Urinary bladder (tissue), 4 donors: ENCODE measurements around the gene TMEM208. TPM values are rescaled to one million over a fixed set of nuclear protein-coding genes. Genes with fewer than 3 reads are reported as not detected.

Experiments used
- DNase-seq: peaks from one replicate; pipeline ENCODE4 v3.0.0-alpha.2; 2015; ENCODE audit errors: extremely low spot score
- H3K27ac ChIP-seq: one replicate; pipeline ENCODE4 v1.5.1; 2013; ENCODE audit warnings: low read depth, mild to moderate bottlenecking, moderate library complexity
- H3K36me3 ChIP-seq: one replicate; pipeline ENCODE4 v1.6.1; 2013; ENCODE audit warnings: mild to moderate bottlenecking, moderate library complexity; ENCODE audit not compliant: insufficient read depth
- H3K4me1 ChIP-seq: one replicate; pipeline ENCODE4 v1.6.1; 2013; ENCODE audit warnings: mild to moderate bottlenecking, moderate library complexity; ENCODE audit not compliant: insufficient read depth
- H3K4me3 ChIP-seq: one replicate; pipeline ENCODE4 v1.5.1; 2013; ENCODE audit warnings: low read depth, low read length
- WGBS: extraction: QIAGEN DNeasy Blood & Tissue Kit; methylation state at CpG from one replicate; pipeline ENCODE4 v1.1.7; 2013; 5-methylcytosine and 5-hydroxymethylcytosine counted together
- polyA plus RNA-seq: library from polyadenylated mRNA; stranded (reverse); fragments of 200-250 nt; gene quantifications from one replicate; pipeline ENCODE4 v1.2.3, GENCODE V29; 2013
- total RNA-seq: library from RNA; depleted of rRNA; stranded (reverse); fragments of >200 nt; gene quantifications from one replicate; pipeline ENCODE4 v1.2.3, GENCODE V29; 2014
- donor health status: healthy with polysubstance abuse.
- donor health status: healthy.

Gene TMEM208
- total and polyA plus RNA-seq, 2 donors = 12.6 to 54.4 TPM

DNA sequence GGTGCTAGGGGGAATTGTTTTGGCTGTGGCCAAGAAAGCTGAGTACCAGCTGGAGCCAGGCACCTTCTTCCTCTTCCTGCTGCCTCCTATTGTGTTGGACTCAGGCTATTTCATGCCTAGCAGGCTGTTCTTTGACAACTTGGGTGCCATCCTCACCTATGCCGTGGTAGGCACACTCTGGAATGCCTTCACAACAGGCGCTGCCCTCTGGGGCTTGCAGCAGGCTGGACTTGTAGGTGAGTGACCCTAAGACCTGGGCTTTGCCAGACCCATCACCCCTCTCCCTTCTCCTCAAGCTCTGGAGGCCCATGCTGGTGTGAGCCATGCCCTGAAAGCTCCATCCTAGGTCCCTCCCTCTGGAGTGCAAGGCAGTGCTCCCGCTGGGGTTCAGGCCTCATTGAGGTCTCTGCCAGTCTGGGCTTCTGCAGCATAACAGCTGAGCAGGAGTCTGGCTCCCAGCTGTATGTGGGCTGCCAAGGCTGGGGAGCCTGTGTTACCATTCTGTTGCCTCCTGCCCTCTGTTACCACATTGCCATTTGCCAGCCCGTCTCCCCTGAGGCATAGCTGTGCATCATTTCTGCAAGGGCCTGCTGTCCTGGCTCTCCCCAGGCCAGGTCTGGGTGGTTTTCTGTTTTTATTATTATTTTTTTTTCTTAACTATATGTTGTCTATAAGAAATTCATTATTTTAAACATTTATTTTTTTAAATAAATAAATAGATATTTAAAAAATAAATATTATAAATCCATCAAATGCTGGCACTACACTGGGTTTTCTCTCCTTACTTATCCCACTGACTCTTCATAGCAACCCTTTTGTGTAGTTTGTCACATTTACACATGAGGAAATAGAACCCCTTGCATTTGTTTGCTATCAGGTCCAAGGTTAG is 25.9 kb downstream of the TMEM208 start:
- WGBS = 93% methylated on average over 4 of the region's 4 CpGs
- no peak for DNase-seq
- H3K36me3 ChIP-seq = no peaks in the 10 kb centered on the region
- no peak overlapping the region for H3K4me3 ChIP-seq
- no peaks in the 10 kb centered on the region for H3K4me1 ChIP-seq
- no peak overlapping the region for H3K27ac ChIP-seq

DNA sequence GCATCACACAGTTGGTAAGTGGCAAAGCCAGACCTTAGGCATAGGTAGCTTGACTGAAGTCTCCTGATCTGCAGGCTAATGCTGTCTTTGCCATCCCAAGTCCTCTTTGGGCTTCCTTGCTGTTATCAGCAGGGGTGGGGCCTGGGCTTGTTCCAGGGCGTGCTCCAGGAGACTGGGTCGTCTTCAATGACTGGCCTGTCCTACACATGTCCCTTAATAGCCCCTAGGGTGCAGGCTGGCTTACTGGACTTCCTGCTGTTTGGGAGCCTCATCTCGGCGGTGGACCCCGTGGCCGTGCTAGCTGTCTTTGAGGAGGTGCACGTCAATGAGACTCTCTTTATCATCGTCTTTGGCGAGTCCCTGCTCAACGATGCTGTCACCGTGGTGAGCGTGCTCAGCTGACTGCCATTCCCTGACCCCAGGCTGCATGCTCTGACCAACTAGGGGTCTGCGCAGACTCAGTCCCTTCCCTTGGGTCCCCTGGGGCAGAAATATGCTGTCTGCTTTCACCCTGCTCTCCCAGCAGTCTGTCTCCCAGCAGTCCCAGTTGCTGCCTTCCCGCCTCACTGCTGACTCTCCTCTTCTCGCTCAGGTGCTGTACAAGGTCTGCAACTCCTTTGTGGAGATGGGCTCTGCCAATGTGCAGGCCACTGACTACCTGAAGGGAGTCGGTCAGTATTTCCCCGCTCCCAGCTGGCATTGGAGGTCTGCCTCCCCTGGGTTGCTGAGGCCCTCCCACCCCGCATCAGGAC is 28.0 kb downstream of the TMEM208 start:
- Histone ChIP-seq H3K36me3 (no peaks in the 10 kb centered on the region), H3K27ac (no peak overlapping the region), H3K4me1 (no peaks in the 10 kb centered on the region), H3K4me3 (no peak overlapping the region)
- no peak for DNase-seq
- WGBS = 86% methylated on average over 18 of the region's 18 CpGs

DNA sequence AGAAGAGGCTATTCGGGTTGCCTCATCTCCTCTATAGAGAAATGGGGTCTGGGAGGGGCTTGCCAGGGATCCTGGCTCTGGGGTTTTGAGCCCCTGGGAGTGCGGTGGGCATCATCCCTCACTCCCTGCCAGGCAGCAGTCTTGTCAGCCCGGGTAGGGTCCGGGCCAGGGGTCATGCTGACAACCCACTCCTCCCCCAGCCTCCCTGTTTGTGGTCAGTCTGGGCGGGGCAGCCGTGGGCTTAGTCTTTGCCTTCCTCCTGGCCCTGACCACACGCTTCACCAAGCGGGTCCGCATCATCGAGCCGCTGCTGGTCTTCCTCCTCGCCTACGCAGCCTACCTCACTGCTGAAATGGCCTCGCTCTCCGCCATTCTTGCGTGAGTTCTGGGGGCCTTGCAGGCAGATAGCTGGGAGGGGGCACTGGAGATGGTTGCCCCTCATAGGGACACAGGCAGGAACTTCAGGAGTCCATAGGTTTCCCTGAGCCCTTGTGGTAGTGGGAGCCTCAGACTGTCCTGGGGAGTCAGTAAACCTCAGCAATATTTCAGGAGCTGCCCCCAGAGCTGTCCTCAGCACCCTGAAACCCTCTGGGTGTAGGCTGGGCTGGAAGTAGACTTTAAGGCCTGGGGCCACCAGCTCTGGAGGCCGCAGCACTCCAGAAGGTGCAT is 28.8 kb downstream of the TMEM208 start:
- DNase-seq = no peak
- 92% methylated on average over 17 of the region's 17 CpGs for WGBS
- Histone ChIP-seq H3K4me3 (no peak overlapping the region), H3K27ac (no peak overlapping the region), H3K36me3 (no peaks in the 10 kb centered on the region), H3K4me1 (no peaks in the 10 kb centered on the region)

DNA sequence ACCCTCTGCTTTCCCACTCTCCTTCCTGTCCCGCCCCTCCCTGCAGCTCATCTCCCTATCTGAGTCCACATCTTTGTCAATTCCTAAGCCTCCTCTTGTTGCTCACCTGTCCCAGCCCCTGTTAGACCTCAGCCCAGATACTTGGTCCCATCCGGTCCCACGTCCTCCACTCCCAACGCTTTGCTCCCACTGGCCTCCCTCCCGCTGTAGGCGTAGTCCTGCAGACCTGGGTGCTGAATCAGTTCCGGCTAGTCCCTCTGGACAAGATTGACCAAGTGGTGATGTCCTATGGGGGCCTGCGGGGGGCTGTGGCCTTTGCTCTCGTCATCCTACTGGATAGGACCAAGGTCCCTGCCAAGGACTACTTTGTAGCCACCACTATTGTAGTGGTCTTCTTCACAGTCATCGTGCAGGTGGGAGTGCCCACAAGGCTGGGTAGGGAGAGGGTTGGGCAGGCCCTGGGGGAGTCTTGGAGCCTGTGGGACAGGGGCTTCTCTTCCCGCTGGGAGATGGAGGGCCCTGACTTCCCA is 29.8 kb downstream of the TMEM208 start:
- H3K4me1 ChIP-seq = no peaks in the 10 kb centered on the region
- no peak for DNase-seq
- H3K27ac ChIP-seq = no peak overlapping the region
- H3K36me3 ChIP-seq = no peaks in the 10 kb centered on the region
- 93% methylated on average over 11 of the region's 11 CpGs for WGBS
- no peak overlapping the region for H3K4me3 ChIP-seq

DNA sequence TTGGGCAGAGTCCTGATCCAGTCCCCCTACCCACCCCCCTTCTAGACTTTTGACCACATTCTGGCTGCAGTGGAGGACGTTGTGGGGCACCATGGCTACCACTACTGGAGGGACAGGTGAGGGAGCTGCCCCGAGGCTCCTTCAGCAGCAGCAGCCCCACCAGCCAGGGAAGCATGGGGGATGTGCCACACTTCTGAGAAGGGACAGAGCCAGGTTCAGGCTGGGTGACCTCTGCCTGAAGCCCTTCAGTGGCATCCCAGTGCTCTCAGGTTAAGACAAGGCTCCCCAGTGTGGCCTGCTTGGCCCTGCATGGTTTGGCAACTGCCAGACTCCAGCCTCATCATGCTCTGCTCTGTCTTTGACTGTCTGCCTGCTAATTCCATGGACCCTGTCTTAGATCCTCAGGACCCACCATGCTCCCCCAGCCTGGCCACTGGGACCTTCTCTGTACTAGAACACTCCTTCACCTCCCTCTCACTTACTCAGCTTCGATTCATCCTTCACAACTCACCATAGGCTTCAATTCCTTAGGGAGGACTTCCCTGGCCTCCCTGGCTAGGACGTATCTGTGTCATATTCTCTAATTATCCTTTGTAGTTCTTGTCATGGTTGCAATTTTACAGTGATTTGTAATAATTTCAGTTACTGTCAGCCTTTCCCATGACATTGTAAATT is 30.7 kb downstream of the TMEM208 start:
- DNase-seq = no peak
- Histone ChIP-seq H3K4me1 (no peaks in the 10 kb centered on the region), H3K4me3 (no peak overlapping the region), H3K36me3 (no peaks in the 10 kb centered on the region), H3K27ac (no peak overlapping the region)
- WGBS = 84% methylated on average over 4 of the region's 4 CpGs

DNA sequence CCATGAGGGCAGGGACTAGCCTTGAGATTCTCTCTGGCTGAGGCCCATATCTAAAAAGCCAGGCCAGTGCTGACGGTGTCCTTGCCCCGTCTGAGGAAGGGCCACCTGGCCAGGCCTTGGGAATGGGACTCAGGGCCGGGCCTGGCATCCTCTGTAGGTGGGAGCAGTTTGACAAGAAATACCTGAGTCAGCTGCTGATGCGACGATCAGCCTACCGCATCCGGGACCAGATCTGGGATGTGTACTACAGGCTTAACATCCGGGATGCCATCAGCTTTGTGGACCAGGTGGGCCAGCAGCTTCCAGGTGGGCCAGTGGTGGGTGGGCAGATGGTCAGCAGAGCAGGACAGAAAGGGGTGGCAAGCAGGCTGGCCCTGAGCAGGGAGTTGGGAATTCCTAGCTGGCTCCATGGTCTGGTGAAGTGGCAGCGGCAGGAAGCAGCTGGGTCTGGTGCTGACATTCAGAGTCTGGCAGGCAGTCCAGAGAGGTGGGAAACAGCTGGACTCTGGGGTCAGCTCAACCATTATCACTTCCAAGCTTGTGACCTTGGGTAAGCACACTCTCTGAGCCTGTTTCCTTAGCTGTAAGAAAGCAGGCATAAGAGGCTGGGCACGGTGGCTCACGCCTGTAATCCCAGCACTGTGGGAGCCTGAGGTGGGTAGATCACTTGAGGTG is 31.4 kb downstream of the TMEM208 start:
- Histone ChIP-seq H3K27ac (no peak overlapping the region), H3K4me3 (no peak overlapping the region), H3K4me1 (no peaks in the 10 kb centered on the region), H3K36me3 (no peaks in the 10 kb centered on the region)
- WGBS = 87% methylated on average over 11 of the region's 11 CpGs
- no peak for DNase-seq

DNA sequence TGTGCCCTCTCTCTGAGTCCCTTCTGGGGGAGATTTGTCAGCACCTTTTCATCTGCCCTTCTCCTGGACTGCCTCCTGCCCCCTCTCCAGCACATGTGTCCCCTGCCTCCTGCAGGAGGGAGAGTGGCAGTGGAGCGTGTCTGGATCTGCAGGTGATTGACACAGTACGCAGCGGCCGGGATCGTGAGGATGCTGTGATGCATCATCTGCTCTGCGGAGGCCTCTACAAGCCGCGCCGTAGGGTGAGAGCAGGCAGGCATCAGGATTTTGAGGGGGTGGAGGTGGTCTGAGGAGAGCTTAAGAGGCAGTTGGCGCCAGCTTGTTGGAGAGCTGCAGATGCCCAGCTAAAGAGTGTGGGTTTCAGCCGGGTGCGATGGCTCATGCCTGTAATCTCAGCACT is 32.8 kb downstream of the TMEM208 start:
- no peak for DNase-seq
- 89% methylated on average over 12 of the region's 12 CpGs for WGBS
- Histone ChIP-seq H3K4me1 (no peaks in the 10 kb centered on the region), H3K36me3 (no peaks in the 10 kb centered on the region), H3K4me3 (no peak overlapping the region), H3K27ac (no peak overlapping the region)

DNA sequence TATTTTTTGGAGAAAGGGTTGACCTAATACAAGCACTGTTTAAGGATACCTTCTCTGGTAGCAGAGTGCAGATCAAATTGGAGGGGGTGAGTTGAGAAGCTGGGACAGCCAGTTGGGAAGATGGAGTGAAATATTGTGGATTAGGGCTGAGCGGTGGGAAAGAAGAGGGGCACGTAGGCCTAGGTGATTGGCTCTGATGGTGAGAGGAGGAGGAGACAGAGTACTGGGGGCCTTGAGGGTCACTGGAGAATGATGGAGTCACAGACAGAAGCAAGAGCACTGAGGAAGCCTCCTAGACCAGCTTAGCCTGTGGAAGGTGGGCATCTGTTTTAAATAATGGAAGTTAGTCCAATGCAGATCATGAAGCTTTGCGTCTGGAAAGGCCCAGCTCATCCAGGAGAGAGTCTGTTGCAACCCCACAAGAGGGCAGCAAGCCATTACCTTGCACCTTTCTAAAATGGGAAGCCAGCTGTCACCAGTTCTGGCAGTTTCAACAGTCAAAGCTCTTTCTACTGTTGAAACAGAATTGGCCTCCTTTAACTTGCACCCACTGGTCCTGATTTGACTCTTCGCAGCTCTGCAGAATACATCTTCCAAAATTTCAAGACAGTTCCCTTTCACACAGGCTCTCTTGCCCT is 33.6 kb downstream of the TMEM208 start:
- Histone ChIP-seq H3K4me1 (no peaks in the 10 kb centered on the region), H3K36me3 (no peaks in the 10 kb centered on the region), H3K4me3 (no peak overlapping the region), H3K27ac (no peak overlapping the region)
- WGBS = 65% methylated on average over 4 of the region's 4 CpGs
- no peak for DNase-seq

DNA sequence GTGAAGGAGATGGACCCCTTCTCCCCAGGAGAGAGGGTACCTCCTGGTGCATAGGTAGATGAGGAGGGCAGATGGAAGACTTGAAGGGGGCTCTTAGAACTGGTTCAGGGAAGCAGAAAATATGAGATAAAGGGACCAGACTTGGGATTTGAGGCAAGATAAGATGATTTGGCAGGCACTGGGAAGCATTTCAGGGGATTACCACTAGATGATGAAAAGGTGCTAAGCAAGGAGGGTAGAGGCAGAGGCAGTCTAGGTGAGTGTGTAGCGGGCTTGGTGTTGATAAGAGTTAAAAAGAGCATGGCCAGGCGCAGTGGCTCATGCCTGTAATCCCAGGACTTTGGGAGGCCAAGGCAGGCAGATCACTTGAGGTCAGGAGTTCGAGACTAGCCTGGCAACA is 36.3 kb downstream of the TMEM208 start:
- no peak for DNase-seq
- Histone ChIP-seq H3K4me1 (no peaks in the 10 kb centered on the region), H3K27ac (no peak overlapping the region), H3K4me3 (no peak overlapping the region), H3K36me3 (no peaks in the 10 kb centered on the region)
- 74% methylated on average over 3 of the region's 3 CpGs for WGBS

DNA sequence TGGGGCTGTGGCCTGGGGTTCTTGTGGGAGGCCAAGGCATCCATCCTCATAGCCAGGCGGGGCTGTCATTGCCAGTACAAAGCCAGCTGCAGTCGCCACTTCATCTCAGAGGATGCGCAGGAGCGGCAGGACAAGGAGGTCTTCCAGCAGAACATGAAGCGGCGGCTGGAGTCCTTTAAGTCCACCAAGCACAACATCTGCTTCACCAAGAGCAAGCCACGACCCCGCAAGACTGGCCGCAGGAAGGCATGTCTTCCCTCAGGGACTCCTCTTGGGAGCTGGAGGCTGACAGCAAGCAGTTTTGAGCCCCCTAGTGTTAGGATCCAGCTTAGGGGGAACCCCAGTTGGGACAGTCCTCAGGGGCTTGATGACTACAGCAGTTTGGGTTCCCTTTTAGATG is 37.3 kb downstream of the TMEM208 start:
- no peaks in the 10 kb centered on the region for H3K36me3 ChIP-seq
- no peak overlapping the region for H3K4me3 ChIP-seq
- DNase-seq = no peak
- H3K27ac ChIP-seq = no peak overlapping the region
- 77% methylated on average over 9 of the region's 9 CpGs for WGBS
- no peaks in the 10 kb centered on the region for H3K4me1 ChIP-seq

DNA sequence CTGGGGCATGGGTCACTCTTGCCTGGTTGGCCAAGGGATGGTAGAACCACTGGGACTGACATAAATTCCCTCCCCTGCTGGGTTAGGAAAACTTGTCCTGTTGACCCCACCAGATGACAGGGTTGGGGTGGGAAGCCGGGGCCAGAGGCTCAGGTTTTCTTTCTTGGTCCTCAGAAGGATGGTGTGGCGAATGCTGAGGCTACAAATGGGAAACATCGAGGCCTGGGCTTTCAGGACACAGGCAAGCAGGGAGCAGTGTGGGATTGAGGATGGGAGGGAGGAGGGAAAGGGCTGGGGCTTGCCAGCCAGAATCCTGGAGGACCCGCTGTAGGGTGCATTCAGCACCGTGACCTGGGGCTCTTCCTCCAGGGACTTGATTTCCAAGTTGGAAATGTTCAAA is 37.9 kb downstream of the TMEM208 start:
- no peak for DNase-seq
- 86% methylated on average over 5 of the region's 5 CpGs for WGBS

DNA sequence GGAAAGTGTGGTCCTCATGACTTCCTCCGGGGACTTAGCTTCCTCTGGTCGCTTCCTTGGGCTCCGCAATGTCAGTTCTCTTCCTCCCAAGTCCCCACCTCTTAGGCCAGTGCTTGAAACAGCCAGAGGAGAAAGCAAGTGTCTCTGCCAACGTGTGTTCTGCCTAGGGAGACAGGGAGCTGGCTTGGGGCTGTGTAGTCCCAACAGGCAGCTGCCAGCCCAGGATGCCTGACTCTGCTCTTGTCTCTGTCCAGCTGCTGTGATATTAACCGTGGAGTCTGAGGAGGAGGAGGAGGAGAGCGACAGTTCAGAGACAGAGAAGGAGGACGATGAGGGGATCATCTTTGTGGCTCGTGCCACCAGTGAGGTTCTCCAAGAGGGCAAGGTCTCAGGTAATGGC is 38.9 kb downstream of the TMEM208 start:
- no peak overlapping the region for H3K27ac ChIP-seq
- H3K4me3 ChIP-seq = no peak overlapping the region
- DNase-seq = no peak
- no peaks in the 10 kb centered on the region for H3K4me1 ChIP-seq
- 73% methylated on average over 8 of the region's 8 CpGs for WGBS
- no peaks in the 10 kb centered on the region for H3K36me3 ChIP-seq

More for the DNA sequence above, 37.9 kb downstream of the TMEM208 start:
- H3K27ac ChIP-seq = no peak overlapping the region
- no peaks in the 10 kb centered on the region for H3K4me1 ChIP-seq
- H3K36me3 ChIP-seq = no peaks in the 10 kb centered on the region
- no peak overlapping the region for H3K4me3 ChIP-seq
